DOHH2 (cell line): ENCODE results near the gene CDH16.

ENCODE experiments used
- H3F3A ChIP-seq: fragments of 200-600 bp; sonication (generic), shearing (Covaris generic); 2 replicates; pipeline ENCODE4 v1.6.0; 2016; ENCODE audit warnings: antibody characterized with exemption, mild to moderate bottlenecking; ENCODE audit not compliant: control insufficient read depth, insufficient read depth
- H3K27ac ChIP-seq: fragments of 200-600 bp; sonication (generic); 2 replicates; pipeline ENCODE4 v1.5.1; 2014; ENCODE audit warnings: low read depth, mild to moderate bottlenecking, low read length, moderate library complexity
- H3K27me3 ChIP-seq: fragments of 200-600 bp; sonication (generic); 2 replicates; pipeline ENCODE4 v1.6.1; 2014; ENCODE audit warnings: mild to moderate bottlenecking, low read length, mixed read lengths; ENCODE audit not compliant: control insufficient read depth
- H3K36me3 ChIP-seq: fragments of 200-600 bp; sonication (generic); 2 replicates; pipeline ENCODE4 v1.6.1; 2014; ENCODE audit warnings: mild to moderate bottlenecking, low read length, moderate library complexity, mixed read lengths; ENCODE audit not compliant: control insufficient read depth
- H3K4me1 ChIP-seq: fragments of 200-600 bp; sonication (generic); 2 replicates; pipeline ENCODE4 v1.6.1; 2014; ENCODE audit warnings: mild to moderate bottlenecking, low read length, mixed read lengths; ENCODE audit not compliant: control insufficient read depth
- H3K4me2 ChIP-seq: fragments of 200-600 bp; sonication (generic); 2 replicates; pipeline ENCODE4 v1.6.0; 2014; ENCODE audit warnings: mild to moderate bottlenecking, low read length, moderate library complexity
- H3K4me3 ChIP-seq: fragments of 200-600 bp; sonication (generic); 2 replicates; pipeline ENCODE4 v1.5.1; 2014; ENCODE audit warnings: mild to moderate bottlenecking, low read length, mixed read lengths
- H3K79me2 ChIP-seq: fragments of 200-600 bp; sonication (generic); 2 replicates; pipeline ENCODE4 v1.6.1; 2014; ENCODE audit warnings: mild to moderate bottlenecking, low read length, mixed read lengths; ENCODE audit not compliant: control insufficient read depth
- H3K9me2 ChIP-seq: fragments of 200-600 bp; sonication (generic); replicated peaks from 2 replicates; pipeline ENCODE4 v1.6.1; 2014; ENCODE audit warnings: mild to moderate bottlenecking, low read length, mixed read lengths; ENCODE audit not compliant: control insufficient read depth
- H3K9me3 ChIP-seq: fragments of 200-600 bp; sonication (generic); 2 replicates; pipeline ENCODE4 v1.6.1; 2014; ENCODE audit warnings: antibody characterized with exemption, low read length, mixed read lengths; ENCODE audit not compliant: control insufficient read depth, insufficient read depth
- H4K20me1 ChIP-seq: fragments of 200-600 bp; sonication (generic); 2 replicates; pipeline ENCODE4 v1.6.0; 2014; ENCODE audit warnings: low read depth, mild to moderate bottlenecking, antibody characterized with exemption, low read length, moderate library complexity; ENCODE audit not compliant: control insufficient read depth, insufficient read depth
- EZH2phosphoT487 ChIP-seq: fragments of 200-600 bp; sonication (generic); IDR thresholded peaks from 2 replicates; pipeline ENCODE4 v1.6.1; 2017; ENCODE audit warnings: borderline replicate concordance, mild to moderate bottlenecking, antibody characterized with exemption, low read length, moderate library complexity, mixed read lengths
- TF ChIP-seq, protein P1 (sequence below): fragments of 200-600 bp; sonication (generic); IDR thresholded peaks from one replicate; pipeline ENCODE4 v1.5.1; 2014; ENCODE audit warnings: antibody characterized with exemption, mild to moderate bottlenecking, low read depth, low read length; ENCODE audit not compliant: poor library complexity, severe bottlenecking

CDH16 gene

DNA sequence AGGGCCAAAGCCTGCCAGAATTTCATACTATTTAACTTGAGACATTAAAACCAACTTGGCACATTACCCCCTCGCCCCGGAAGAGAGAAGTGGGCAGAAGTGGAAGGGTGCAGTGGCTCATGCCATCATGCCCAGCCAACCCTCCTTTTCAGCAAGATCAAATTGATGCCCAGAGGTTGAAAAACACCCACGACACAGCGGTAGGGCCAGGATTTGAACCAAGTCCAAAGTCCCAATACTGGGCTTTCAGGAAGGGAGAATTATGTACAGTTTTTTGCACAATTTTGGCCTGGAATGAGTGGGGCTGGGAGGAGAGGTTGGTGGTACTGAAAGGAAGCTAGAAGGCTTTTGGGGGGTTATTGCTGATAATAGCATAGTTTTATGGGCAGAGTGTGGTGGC is 27.3 kb downstream of the CDH16 start:
- 0 out of 2 replicates have a peak, but pooled peaks cover 2% of the 10 kb centered on the region for H3F3A ChIP-seq
- TF ChIP-seq, protein P1, sequence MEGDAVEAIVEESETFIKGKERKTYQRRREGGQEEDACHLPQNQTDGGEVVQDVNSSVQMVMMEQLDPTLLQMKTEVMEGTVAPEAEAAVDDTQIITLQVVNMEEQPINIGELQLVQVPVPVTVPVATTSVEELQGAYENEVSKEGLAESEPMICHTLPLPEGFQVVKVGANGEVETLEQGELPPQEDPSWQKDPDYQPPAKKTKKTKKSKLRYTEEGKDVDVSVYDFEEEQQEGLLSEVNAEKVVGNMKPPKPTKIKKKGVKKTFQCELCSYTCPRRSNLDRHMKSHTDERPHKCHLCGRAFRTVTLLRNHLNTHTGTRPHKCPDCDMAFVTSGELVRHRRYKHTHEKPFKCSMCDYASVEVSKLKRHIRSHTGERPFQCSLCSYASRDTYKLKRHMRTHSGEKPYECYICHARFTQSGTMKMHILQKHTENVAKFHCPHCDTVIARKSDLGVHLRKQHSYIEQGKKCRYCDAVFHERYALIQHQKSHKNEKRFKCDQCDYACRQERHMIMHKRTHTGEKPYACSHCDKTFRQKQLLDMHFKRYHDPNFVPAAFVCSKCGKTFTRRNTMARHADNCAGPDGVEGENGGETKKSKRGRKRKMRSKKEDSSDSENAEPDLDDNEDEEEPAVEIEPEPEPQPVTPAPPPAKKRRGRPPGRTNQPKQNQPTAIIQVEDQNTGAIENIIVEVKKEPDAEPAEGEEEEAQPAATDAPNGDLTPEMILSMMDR: no peak
- TF ChIP-seq EZH2phosphoT487: no peak
- peaks cover 12% of the 10 kb centered on the region for H3K36me3 ChIP-seq
- no peaks in the 10 kb centered on the region; the same call in 1 of the 2 replicates for H4K20me1 ChIP-seq
- no peak overlapping the region for H3K4me2 ChIP-seq
- H3K27ac ChIP-seq: no peak overlapping the region
- H3K79me2 ChIP-seq: peaks cover 3% of the 10 kb centered on the region; the same call in 1 of the 2 replicates
- H3K27me3 ChIP-seq: no peaks in the 10 kb centered on the region
- 0 out of 2 replicates have a peak, but pooled peaks cover 4% of the 10 kb centered on the region for H3K4me1 ChIP-seq
- H3K9me2 ChIP-seq: no peaks in the 10 kb centered on the region
- H3K4me3 ChIP-seq: no peak overlapping the region
- H3K9me3 ChIP-seq: no peaks in the 10 kb centered on the region

DNA sequence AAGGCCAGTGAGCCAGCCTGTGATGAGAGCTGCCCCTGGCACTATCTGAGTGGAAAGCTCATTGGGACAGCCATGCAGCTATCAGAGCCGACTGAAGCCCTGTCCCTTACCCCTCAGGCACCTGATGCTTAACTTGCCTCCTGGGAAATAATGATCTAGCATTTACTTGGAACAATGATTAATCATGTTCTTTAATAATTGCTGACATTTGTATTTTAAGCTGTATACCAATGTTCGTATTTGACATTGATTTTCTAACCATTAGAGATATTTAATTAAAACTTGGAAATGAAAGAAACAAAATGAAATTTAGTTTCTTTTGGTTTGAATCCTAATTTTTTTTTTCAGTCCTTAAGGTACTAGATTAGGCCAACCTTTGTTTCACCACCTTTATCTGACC is 27.9 kb downstream of the CDH16 start:
- H3K4me1 ChIP-seq: 0 out of 2 replicates have a peak, but pooled peaks cover 4% of the 10 kb centered on the region
- no peaks in the 10 kb centered on the region for H3K27me3 ChIP-seq
- H3K79me2 ChIP-seq: peaks cover 3% of the 10 kb centered on the region; the same call in 1 of the 2 replicates
- H3K9me2 ChIP-seq: no peaks in the 10 kb centered on the region
- 0 out of 2 replicates have a peak, but pooled peaks cover 2% of the 10 kb centered on the region for H3F3A ChIP-seq
- H3K36me3 ChIP-seq: peaks cover 14% of the 10 kb centered on the region
- no peak overlapping the region for H3K4me2 ChIP-seq
- no peak overlapping the region for H3K27ac ChIP-seq
- H3K4me3 ChIP-seq: no peak overlapping the region
- no peaks in the 10 kb centered on the region for H3K9me3 ChIP-seq
- no peak for TF ChIP-seq EZH2phosphoT487
- TF ChIP-seq, protein P1: no peak
- no peaks in the 10 kb centered on the region; the same call in 1 of the 2 replicates for H4K20me1 ChIP-seq

DNA sequence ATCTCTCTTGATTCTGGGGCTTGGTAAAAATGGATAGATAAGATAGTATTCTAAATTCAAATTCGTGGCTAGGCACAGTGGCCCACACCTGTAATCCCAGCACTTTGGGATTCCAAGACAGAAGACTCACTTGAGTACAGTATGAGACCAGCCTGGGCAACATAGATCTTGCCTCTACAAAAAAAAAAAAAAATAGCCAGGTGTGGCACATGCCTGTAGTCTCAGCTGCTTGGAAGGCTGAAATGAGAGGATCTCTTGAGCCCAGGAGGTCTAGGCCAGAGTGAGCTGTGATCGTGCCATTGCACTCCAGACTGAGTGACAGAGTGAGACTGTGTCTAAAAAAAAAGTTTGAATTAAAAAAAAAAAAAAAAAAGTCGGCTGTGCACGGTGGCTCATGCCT is 29.1 kb downstream of the CDH16 start:
- Histone ChIP-seq H3K27me3 (no peaks in the 10 kb centered on the region), H3K36me3 (peaks cover 25% of the 10 kb centered on the region), H4K20me1 (no peaks in the 10 kb centered on the region; the same call in 1 of the 2 replicates), H3K9me2 (no peaks in the 10 kb centered on the region), H3K4me1 (0 out of 2 replicates have a peak, but pooled peaks cover 4% of the 10 kb centered on the region), H3K27ac (no peak overlapping the region), H3K79me2 (peaks cover 4% of the 10 kb centered on the region; the same call in 1 of the 2 replicates), H3K9me3 (no peaks in the 10 kb centered on the region), H3F3A (0 out of 2 replicates have a peak, but pooled peaks cover 2% of the 10 kb centered on the region), H3K4me3 (no peak overlapping the region), H3K4me2 (no peak overlapping the region)
- no peak for TF ChIP-seq EZH2phosphoT487
- TF ChIP-seq, protein P1: no peak
